ENCODE measurements around the gene PRKCQ.

- TF ChIP-seq L3MBTL2 (conservative IDR thresholded peaks at IDR 0.05) (no peak), ELF4 (IDR thresholded peaks at IDR 0.05) (no peak), FOXM1 (IDR thresholded peaks at IDR 0.05; ENCODE audit: borderline replicate concordance) (no peak), ZNF384 (IDR thresholded peaks at IDR 0.05) (no peak), BHLHE40 (IDR thresholded peaks at IDR 0.05; ENCODE audit: borderline replicate concordance) (no peak), SP1 (IDR thresholded peaks at IDR 0.05) (no peak)
These were observed 61.2 kb downstream of the PRKCQ start for GRCh38 chr10:6518791-6519429.

All from HEK293T (cell line).